CD4-positive, alpha-beta T cell treated with Interleukin-15 for 4 hours (primary cell): ENCODE results near the gene ANKRD11.
"Not testable (repeated sequence)": the region's sequence is repeated elsewhere in the genome, so short reads cannot be mapped to it uniquely, and the experiment has no call there.

Experiments used
- DNase-seq: peaks from one replicate; pipeline ENCODE4 v3.0.0-alpha.2; 2020; ENCODE audit warnings: low spot score

Gene ANKRD11

DNA sequence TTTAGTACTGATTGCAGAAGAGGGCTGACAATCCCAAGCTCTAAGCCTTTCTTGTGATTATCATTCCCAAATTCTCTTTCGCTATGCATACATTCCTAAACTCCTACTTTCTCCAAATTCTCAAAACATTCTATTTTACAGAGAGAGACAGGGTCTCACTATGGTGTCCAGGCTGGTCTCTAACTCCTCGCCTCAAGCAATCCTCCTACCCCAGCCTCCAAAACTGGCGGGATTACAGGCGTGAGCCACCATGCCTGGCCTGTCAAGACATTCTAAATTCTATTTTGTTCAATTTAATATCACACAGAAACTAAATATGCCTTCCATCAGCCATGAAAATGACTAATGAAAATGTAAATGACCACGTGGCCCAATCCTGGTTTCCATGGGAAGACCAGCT, 39.8 kb downstream of the ANKRD11 start:
- DNase-seq = no peak

GRCh38 chr16:89449726-89450335, 40.5 kb downstream of the ANKRD11 start:
- DNase-seq = no peak

- no peak for DNase-seq
These were observed 41.7 kb downstream of the ANKRD11 start for GRCh38 chr16:89448656-89449055.

DNA sequence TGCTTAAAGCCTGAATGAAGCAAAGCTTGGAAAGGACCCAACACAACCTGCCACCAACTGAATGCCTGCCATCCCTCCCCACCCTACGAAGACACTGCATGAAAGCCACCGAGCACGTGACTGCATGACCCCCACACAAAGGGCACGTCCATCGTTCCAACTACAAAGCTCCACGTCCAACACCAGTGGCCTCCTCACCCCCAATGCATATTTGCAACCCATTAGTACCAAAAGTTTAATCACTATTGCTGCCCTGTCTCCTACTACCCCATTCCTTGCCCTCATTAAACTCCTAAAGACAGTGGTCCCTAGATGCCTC, 43.4 kb downstream of the ANKRD11 start:
- DNase-seq = no peak

- DNase-seq = no peak
These were observed 44.0 kb downstream of the ANKRD11 start for GRCh38 chr16:89446136-89446974.

- DNase-seq = no peak
These were observed 45.2 kb downstream of the ANKRD11 start for GRCh38 chr16:89445166-89445565.

DNA sequence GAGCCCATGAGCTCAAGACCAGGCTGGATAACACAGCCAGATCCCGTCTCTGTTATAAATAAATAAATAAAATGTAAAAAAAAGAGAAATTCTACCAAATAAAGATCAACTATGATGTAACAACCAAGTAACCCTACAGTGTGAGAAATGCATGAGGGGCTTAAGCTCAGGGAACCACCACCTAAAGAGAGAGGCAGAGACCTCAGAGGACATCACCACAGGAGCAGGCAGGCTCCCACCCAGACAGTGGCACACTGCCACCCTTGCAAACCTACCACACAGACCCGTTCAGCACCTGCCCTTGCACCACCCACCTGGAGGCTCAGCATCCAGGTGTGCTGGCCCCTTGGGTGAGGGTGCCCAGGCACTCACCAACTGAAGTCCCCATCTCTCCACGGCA, 45.6 kb downstream of the ANKRD11 start:
- DNase-seq = no peak

DNA sequence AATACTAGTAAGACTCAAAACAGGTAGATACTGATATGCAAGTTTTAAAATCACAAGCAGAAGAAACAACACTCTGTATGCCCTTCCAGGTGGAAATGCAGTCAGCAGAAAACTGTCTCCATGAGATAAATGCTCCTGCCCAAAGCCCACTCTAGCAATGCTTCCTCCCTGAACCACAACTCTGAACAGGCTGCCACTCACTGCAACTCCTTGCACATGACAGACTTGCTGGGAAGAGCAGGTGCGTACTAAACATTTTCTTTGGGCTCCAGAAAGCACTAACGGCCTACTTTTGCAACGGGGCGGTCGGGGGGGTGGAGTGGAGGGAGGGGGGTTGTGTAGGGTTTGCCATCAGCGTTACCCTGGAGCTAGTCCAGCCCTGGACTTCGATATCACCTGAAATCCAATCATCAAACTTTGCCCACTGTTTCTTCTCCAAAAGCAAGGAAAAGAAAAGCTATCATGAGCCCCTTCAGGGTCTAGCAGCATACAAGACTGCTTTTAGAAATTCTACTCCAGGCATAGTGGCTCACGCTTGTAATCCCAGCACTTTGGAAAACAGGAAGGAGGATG, 46.1 kb downstream of the ANKRD11 start:
- no peak for DNase-seq

- no peak for DNase-seq
These were observed 46.7 kb downstream of the ANKRD11 start for GRCh38 chr16:89443727-89444084.

- DNase-seq = no peak
These were observed 47.2 kb downstream of the ANKRD11 start for GRCh38 chr16:89442990-89443726.

- DNase-seq = no peak
These were observed 47.8 kb downstream of the ANKRD11 start for GRCh38 chr16:89442588-89442987.

GRCh38 chr16:89439659-89440058, 50.7 kb downstream of the ANKRD11 start:
- no peak for DNase-seq

DNA sequence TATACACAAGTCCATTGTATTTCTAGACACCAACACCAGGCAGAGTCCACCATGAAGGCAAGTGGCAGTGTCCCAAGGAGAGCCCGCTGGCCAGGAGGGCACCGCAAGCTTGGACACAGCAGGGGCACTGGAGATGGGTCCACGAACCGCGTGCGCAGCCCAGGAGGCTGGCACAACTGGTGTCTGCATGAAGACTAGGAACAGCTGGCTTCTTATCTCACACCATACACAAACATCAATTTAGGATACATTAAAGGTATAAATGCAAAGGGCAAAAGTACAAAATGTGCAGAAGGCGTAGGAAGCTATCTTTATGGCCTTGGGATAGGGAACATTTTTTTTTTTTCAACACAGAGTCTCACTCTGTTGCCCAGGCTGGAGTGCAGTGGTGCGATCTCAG, 52.4 kb downstream of the ANKRD11 start:
- DNase-seq = no peak

DNA sequence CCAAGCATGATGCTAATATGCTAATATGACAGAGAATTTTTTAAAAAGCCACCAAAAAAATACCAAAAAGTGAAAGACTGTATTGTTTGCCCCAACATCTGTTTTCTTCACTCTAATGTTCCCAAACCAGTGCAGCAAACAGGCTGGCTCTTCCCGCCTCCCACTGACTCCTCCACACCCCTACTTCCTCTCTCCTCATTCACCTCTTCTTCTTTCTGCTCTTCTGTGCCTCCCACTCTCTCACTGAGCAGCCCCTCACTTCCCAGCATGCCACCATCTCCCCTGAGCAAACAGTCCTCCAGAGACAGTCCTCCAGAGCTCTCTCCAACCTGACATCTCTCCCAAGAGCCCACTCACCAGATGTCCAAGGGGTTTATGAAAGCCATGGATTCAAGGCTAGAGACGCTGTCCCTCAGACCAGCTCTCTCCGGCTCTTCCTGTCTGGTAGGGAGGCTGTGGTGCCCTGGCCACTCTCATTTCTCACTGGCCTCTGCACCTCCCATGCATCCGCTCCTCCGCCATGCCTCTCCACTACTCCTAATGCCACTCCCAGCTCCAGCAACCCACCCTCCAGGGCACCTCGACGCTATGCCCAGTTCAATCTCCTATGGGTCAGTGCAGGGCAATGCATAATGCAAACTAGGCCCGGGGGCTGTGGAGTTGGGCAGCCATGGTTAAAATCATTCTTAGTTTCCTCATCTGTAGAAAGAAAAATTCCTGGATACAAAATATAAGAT, 52.9 kb downstream of the ANKRD11 start:
- no peak for DNase-seq

GRCh38 chr16:89436366-89436765, 54.0 kb downstream of the ANKRD11 start:
- no peak for DNase-seq

- DNase-seq = not testable (repeated sequence)
These were observed 55.3 kb downstream of the ANKRD11 start for GRCh38 chr16:89435059-89435458.

GRCh38 chr16:89434490-89434889, 55.9 kb downstream of the ANKRD11 start:
- no peak for DNase-seq

DNA sequence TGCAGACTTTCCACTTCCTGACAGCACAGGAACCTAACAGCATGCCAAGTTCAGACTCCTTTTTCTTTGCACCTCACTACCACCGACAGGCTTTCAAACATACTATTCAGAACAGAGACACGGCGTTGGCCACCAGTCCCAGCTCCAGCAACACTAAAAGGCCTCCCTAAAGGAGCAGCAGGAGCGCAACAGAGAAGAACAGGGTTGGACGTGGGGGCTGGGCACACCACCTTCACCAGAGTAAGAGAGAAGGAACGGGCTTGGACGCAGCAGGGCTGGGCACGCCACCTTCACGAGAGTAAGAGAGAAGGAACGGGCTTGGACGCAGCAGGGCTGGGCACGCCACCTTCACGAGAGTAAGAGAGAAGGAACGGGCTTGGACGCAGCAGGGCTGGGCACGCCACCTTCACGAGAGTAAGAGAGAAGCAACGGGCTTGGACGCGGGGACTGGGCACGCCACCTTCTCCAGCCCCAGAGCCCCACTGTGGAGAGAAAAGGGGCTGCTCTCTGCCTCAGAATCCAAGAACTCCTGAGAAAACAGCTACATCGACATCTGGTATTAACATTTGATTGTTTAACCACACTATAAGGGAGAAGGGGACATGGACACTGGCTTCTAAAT, 56.9 kb downstream of the ANKRD11 start:
- DNase-seq = not testable (repeated sequence)

DNA sequence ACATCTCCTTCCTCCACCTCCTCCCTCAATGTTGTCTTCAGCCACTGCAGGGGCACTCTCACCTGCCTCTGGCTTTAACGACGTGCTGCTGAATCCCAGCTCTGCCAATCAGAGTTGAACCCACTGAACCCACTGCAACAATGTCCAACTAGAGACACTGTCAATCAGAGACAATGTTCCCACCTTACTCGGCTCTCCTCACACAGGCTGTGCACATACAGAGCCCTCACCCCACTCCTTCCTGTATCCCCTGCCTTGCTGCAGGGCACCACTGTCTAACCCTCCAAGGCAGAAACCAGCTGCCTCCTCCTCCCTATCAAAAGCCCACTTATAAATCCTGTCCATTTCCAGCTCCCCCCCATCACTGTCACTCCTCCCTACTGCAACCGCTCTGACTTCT, 58.7 kb downstream of the ANKRD11 start:
- DNase-seq = no peak

DNA sequence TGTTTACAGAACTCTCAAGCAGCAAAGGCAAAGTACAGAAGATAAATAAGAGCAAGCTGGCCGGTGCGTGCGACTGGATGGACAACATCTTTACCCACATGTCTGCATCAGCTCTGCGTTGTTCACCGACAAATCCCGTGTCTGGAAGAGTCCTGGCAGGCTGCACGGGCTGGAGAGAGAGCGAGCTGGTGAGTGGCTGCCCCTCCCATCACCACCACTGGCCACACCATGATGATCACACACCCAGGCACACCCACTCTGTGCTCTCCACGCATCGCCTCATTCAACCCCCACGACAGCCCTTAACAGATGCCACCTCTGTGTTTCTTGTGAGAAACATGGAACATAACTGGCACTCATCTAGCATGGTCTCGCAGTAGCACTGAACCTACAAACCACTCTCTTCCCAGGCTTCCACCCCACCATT, 59.2 kb downstream of the ANKRD11 start:
- DNase-seq = no peak

GRCh38 chr16:89430436-89431157, 59.8 kb downstream of the ANKRD11 start:
- no peak for DNase-seq
